CD4-positive, CD25-positive, alpha-beta regulatory T cell (primary cell): ENCODE data around the gene ATG10. TPM values are rescaled to one million over a fixed set of nuclear protein-coding genes. Genes with fewer than 3 reads are reported as not detected.

ENCODE experiments used
- ATAC-seq, 2 donors: fragments of 150-1000 bp; cut with Tn5 transposase; one replicate each; pipeline ENCODE4 v1.10.0; 2021; ENCODE audit warnings: low read depth in 2 of 2, moderate number of reproducible peaks in 2 of 2, moderate library complexity in 1 of 2
- DNase-seq, 3 donors: peaks; one replicate each; pipeline versions ENCODE4 v3.0.0 to v3.0.0-alpha.2; 2012 to 2022; ENCODE audit warnings: mixed read lengths in 1 of 3
- H3K27ac ChIP-seq: one replicate; pipeline ENCODE4 v1.7.0; 2013; ENCODE audit warnings: mild to moderate bottlenecking, low read length; ENCODE audit not compliant: insufficient read depth, poor library complexity, severe bottlenecking
- H3K27me3 ChIP-seq: one replicate; pipeline ENCODE4 v1.7.0; 2013; ENCODE audit warnings: low read length; ENCODE audit not compliant: control insufficient read depth, insufficient read depth
- H3K36me3 ChIP-seq: one replicate; pipeline ENCODE4 v1.7.0; 2013; ENCODE audit warnings: mild to moderate bottlenecking, low read length, moderate library complexity; ENCODE audit not compliant: control insufficient read depth, insufficient read depth
- H3K4me1 ChIP-seq: 2 replicates; pipeline ENCODE4 v1.7.0; 2013; ENCODE audit warnings: mild to moderate bottlenecking, low read length; ENCODE audit not compliant: insufficient read depth, control insufficient read depth, poor library complexity, severe bottlenecking
- H3K4me3 ChIP-seq: one replicate; pipeline ENCODE4 v1.7.0; 2013; ENCODE audit warnings: low read depth, mild to moderate bottlenecking, low read length, moderate library complexity
- H3K9me3 ChIP-seq, 2 experiments: 1 replicate in 1 of 2; 2 replicates in 1 of 2; pipeline ENCODE4 v1.7.0; 2013; ENCODE audit warnings: low read length in 2 of 2, mild to moderate bottlenecking in 1 of 2, moderate library complexity in 1 of 2; ENCODE audit not compliant: control insufficient read depth in 2 of 2
- H3K27ac Mint-ChIP-seq, 3 donors: one replicate each; pipeline ENCODE4 v1.8.0; 2020 to 2022; ENCODE audit warnings: mild to moderate bottlenecking in 3 of 3, mixed read lengths in 3 of 3, moderate library complexity in 2 of 3
- H3K27me3 Mint-ChIP-seq: one replicate; pipeline ENCODE4 v1.8.0; 2022; ENCODE audit warnings: mild to moderate bottlenecking, mixed read lengths
- H3K36me3 Mint-ChIP-seq: one replicate; pipeline ENCODE4 v1.8.0; 2020; ENCODE audit warnings: mixed read lengths
- H3K4me1 Mint-ChIP-seq, 4 donors: one replicate each; pipeline ENCODE4 v1.8.0; 2020 to 2022; ENCODE audit warnings: mixed read lengths in 4 of 4, mild to moderate bottlenecking in 1 of 4
- H3K4me3 Mint-ChIP-seq, 4 donors: one replicate each; pipeline ENCODE4 v1.8.0; 2020 to 2022; ENCODE audit warnings: mild to moderate bottlenecking in 4 of 4, mixed read lengths in 4 of 4, moderate library complexity in 3 of 4
- H3K9me3 Mint-ChIP-seq, 7 donors: one replicate each; pipeline ENCODE4 v1.8.0; 2020 to 2022; ENCODE audit warnings: mixed read lengths in 7 of 7, mild to moderate bottlenecking in 3 of 7, moderate library complexity in 2 of 7
- polyA plus RNA-seq, 4 donors: library from polyadenylated mRNA; unstranded; fragments of 300-500 nt; fragmentation: Illumina TruSeq; gene quantifications; one replicate each; pipeline ENCODE4 v1.2.3, GENCODE V29; 2021
- total RNA-seq: library from RNA; stranded (reverse); gene quantifications from one replicate; pipeline ENCODE4 v1.2.3, GENCODE V29; 2022

The ATG10 gene
- total and polyA plus RNA-seq, 5 donors from 2014 or later, result 7.5 to 13.2 (median 9.3) TPM

GRCh38 chr5:82091617-82092016, 119.8 kb downstream of the ATG10 start:
- Histone ChIP-seq H3K27me3 (no peaks in the 10 kb centered on the region), H3K27ac (no peak overlapping the region), H3K4me1 (no peaks in the 10 kb centered on the region), H3K9me3 (peaks cover 0 to 10% of the 10 kb centered on the region in 2 experiments), H3K36me3 (no peaks in the 10 kb centered on the region), H3K4me3 (no peak overlapping the region)
- Mint-ChIP-seq H3K4me3 (no peak overlapping the region), H3K27me3 (no peaks in the 10 kb centered on the region), H3K36me3 (peaks cover 17% of the 10 kb centered on the region), H3K4me1 (peaks cover 0 to 4% (median 2%) of the 10 kb centered on the region in 4 donors), H3K9me3 (peaks cover 0 to 24% (median 9%) of the 10 kb centered on the region in 7 donors), H3K27ac (no peak overlapping the region)
- no peak for DNase-seq
- no peak for ATAC-seq

GRCh38 chr5:82095536-82095935, 123.7 kb downstream of the ATG10 start:
- peak overlapping the region in 1 of 3 donors; percentile 7 for H3K27ac Mint-ChIP-seq
- Histone ChIP-seq H3K4me1 (no peaks in the 10 kb centered on the region), H3K27ac (no peak overlapping the region), H3K9me3 (peaks cover 0 to 10% of the 10 kb centered on the region in 2 experiments), H3K36me3 (no peaks in the 10 kb centered on the region), H3K4me3 (no peak overlapping the region), H3K27me3 (no peaks in the 10 kb centered on the region)
- H3K36me3 Mint-ChIP-seq, result peaks cover 14% of the 10 kb centered on the region
- H3K4me1 Mint-ChIP-seq, result no peaks in the 10 kb centered on the region
- DNase-seq (no peak), ATAC-seq (no peak)
- no peak overlapping the region for H3K4me3 Mint-ChIP-seq
- peaks cover 0 to 16% (median 5%) of the 10 kb centered on the region in 7 donors for H3K9me3 Mint-ChIP-seq
- H3K27me3 Mint-ChIP-seq, result no peaks in the 10 kb centered on the region

GRCh38 chr5:82096249-82096648, 124.4 kb downstream of the ATG10 start:
- Mint-ChIP-seq H3K4me1 (peaks cover 0 to 2% (median under 1%) of the 10 kb centered on the region in 4 donors), H3K27ac (no peak overlapping the region), H3K9me3 (peaks cover 0 to 15% (median 5%) of the 10 kb centered on the region in 7 donors), H3K27me3 (no peaks in the 10 kb centered on the region), H3K36me3 (peaks cover 15% of the 10 kb centered on the region), H3K4me3 (no peak overlapping the region)
- ATAC-seq (no peak), DNase-seq (no peak)
- H3K9me3 ChIP-seq, result peaks cover 0 to 10% of the 10 kb centered on the region in 2 experiments
- no peaks in the 10 kb centered on the region for H3K36me3 ChIP-seq
- no peak overlapping the region for H3K4me3 ChIP-seq
- no peaks in the 10 kb centered on the region for H3K27me3 ChIP-seq
- H3K27ac ChIP-seq, result no peak overlapping the region
- no peaks in the 10 kb centered on the region for H3K4me1 ChIP-seq

GRCh38 chr5:82100303-82101077, 128.7 kb downstream of the ATG10 start:
- no peaks in the 10 kb centered on the region for H3K27me3 ChIP-seq
- H3K4me1 Mint-ChIP-seq, result peaks cover 0 to 5% (median 2%) of the 10 kb centered on the region in 4 donors
- no peaks in the 10 kb centered on the region for H3K4me1 ChIP-seq
- no peak overlapping the region for H3K27ac ChIP-seq
- H3K27ac Mint-ChIP-seq, result peak overlapping the region in 2 of 3 donors; percentile 22 to 62
- no peak overlapping the region for H3K4me3 Mint-ChIP-seq
- H3K36me3 Mint-ChIP-seq, result peaks cover 2% of the 10 kb centered on the region
- ATAC-seq (peak; percentile 37 to 56), DNase-seq (peak in 1 of 3 donors; percentile 41)
- no peaks in the 10 kb centered on the region for H3K9me3 Mint-ChIP-seq
- no peak overlapping the region for H3K4me3 ChIP-seq
- H3K36me3 ChIP-seq, result no peaks in the 10 kb centered on the region
- no peaks in the 10 kb centered on the region for H3K27me3 Mint-ChIP-seq
- H3K9me3 ChIP-seq, result no peaks in the 10 kb centered on the region

- Mint-ChIP-seq H3K27ac (no peak overlapping the region), H3K36me3 (peaks cover 2% of the 10 kb centered on the region), H3K4me1 (peaks cover 3 to 16% (median 8%) of the 10 kb centered on the region in 4 donors), H3K9me3 (peaks cover 0 to 1% (median 0%) of the 10 kb centered on the region in 7 donors), H3K27me3 (no peaks in the 10 kb centered on the region), H3K4me3 (no peak overlapping the region)
- ATAC-seq, result no peak
- H3K27ac ChIP-seq, result no peak overlapping the region
- H3K4me1 ChIP-seq, result no peaks in the 10 kb centered on the region
- no peak overlapping the region for H3K4me3 ChIP-seq
- H3K9me3 ChIP-seq, result no peaks in the 10 kb centered on the region
- peak in 1 of 3 donors; percentile 6 for DNase-seq
- H3K27me3 ChIP-seq, result no peaks in the 10 kb centered on the region
- no peaks in the 10 kb centered on the region for H3K36me3 ChIP-seq
These were observed 133.0 kb downstream of the ATG10 start for GRCh38 chr5:82104872-82105271.

- Histone ChIP-seq H3K27ac (no peak overlapping the region), H3K4me3 (no peak overlapping the region), H3K27me3 (no peaks in the 10 kb centered on the region), H3K9me3 (no peaks in the 10 kb centered on the region), H3K4me1 (no peaks in the 10 kb centered on the region), H3K36me3 (no peaks in the 10 kb centered on the region)
- peaks cover 0 to 1% (median 0%) of the 10 kb centered on the region in 7 donors for H3K9me3 Mint-ChIP-seq
- peaks cover 2% of the 10 kb centered on the region for H3K36me3 Mint-ChIP-seq
- no peaks in the 10 kb centered on the region for H3K27me3 Mint-ChIP-seq
- peaks cover 3 to 16% (median 8%) of the 10 kb centered on the region in 4 donors for H3K4me1 Mint-ChIP-seq
- ATAC-seq, result no peak
- no peak overlapping the region for H3K4me3 Mint-ChIP-seq
- no peak overlapping the region for H3K27ac Mint-ChIP-seq
- DNase-seq, result no peak
These were observed 133.6 kb downstream of the ATG10 start for GRCh38 chr5:82105457-82105856.

GRCh38 chr5:82106207-82106606, 134.4 kb downstream of the ATG10 start:
- Histone ChIP-seq H3K4me3 (no peak overlapping the region), H3K27ac (no peak overlapping the region), H3K9me3 (no peaks in the 10 kb centered on the region), H3K27me3 (no peaks in the 10 kb centered on the region), H3K4me1 (no peaks in the 10 kb centered on the region), H3K36me3 (no peaks in the 10 kb centered on the region)
- Mint-ChIP-seq H3K4me3 (no peak overlapping the region), H3K27me3 (no peaks in the 10 kb centered on the region), H3K9me3 (peaks cover 0 to 1% (median 0%) of the 10 kb centered on the region in 7 donors), H3K27ac (no peak overlapping the region), H3K36me3 (peaks cover 1% of the 10 kb centered on the region), H3K4me1 (peaks cover 3 to 14% (median 7%) of the 10 kb centered on the region in 4 donors)
- DNase-seq (no peak), ATAC-seq (no peak)

GRCh38 chr5:82106756-82107155, 134.9 kb downstream of the ATG10 start:
- Histone ChIP-seq H3K4me1 (no peaks in the 10 kb centered on the region), H3K4me3 (no peak overlapping the region), H3K27ac (no peak overlapping the region), H3K27me3 (no peaks in the 10 kb centered on the region), H3K9me3 (no peaks in the 10 kb centered on the region), H3K36me3 (no peaks in the 10 kb centered on the region)
- DNase-seq (no peak), ATAC-seq (no peak)
- Mint-ChIP-seq H3K36me3 (no peaks in the 10 kb centered on the region), H3K4me1 (peaks cover 3 to 14% (median 7%) of the 10 kb centered on the region in 4 donors), H3K27me3 (no peaks in the 10 kb centered on the region), H3K9me3 (peaks cover 0 to 1% (median 0%) of the 10 kb centered on the region in 7 donors), H3K4me3 (no peak overlapping the region), H3K27ac (no peak overlapping the region)
